Measurements from ENCODE around the gene RBM23.
"Not testable (repeated sequence)": the region's sequence is repeated elsewhere in the genome, so short reads cannot be mapped to it uniquely, and the experiment has no call there.

Gene RBM23

DNA sequence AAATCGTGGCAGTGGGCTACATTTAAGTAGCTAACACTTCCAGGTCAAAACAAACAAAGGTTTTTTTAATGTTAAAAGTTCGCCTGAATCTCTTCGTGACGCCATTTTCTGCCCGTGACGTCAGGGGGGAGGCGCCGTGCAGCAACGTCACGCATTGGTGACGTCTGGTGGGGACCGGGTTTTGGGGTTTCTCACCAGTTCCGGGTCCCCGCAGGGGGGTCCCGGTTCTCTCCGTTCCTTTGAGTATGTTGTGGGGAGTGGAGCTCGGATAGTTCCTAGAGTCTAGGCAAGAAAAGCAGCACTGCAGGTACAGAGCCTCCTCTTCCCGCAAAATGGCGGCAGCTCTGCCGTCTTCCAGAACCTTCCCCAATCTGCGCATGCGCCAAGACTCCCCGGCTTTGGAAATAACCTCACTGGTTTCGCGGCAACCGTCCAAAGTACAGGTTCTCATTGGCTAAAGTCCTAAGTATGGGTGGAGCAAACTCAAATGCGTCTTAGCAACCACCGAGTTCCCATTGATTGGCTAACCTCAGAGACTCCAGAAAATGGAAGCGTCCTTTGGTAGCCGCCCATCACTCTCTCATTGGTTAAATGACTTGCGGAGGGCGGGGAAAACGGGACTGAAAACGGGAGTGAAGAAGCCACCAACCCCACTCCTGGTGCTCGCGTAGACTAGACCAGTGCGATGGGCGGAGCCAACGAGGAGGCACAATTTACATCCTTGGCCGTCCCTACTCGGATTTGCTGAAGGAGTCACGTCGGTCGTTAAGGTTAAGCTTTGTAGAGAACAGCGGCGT, at the start of gene RBM23:
Gene RBM23, minus strand, starts transcription at position 346 of the 797 bp plus-strand sequence.
- peak; percentile 100 for DNase-seq

DNA sequence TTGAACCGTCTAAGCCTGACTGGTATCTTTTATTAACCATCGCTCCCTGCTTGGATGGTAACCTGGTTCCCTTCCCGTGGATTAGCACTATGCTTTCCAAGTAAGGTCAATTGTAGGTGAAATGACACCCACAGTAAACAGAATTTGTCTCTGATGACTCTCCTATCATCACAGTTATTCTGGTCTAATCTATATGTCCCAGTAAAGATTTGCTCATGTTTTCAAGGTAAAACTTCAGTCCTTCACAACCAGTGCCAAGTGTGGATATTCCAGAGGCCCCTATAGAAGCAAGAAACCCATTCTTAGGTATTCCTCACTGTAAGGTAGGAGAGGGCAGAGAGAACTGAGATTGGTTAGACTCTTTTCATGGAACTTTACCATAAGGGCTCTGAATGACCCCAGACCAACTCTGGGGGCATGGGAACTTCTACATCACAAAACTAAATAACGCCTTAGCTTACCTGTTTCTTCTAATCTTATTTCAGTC, 47.9 kb upstream of the RBM23 start:
- no peak for DNase-seq

DNA sequence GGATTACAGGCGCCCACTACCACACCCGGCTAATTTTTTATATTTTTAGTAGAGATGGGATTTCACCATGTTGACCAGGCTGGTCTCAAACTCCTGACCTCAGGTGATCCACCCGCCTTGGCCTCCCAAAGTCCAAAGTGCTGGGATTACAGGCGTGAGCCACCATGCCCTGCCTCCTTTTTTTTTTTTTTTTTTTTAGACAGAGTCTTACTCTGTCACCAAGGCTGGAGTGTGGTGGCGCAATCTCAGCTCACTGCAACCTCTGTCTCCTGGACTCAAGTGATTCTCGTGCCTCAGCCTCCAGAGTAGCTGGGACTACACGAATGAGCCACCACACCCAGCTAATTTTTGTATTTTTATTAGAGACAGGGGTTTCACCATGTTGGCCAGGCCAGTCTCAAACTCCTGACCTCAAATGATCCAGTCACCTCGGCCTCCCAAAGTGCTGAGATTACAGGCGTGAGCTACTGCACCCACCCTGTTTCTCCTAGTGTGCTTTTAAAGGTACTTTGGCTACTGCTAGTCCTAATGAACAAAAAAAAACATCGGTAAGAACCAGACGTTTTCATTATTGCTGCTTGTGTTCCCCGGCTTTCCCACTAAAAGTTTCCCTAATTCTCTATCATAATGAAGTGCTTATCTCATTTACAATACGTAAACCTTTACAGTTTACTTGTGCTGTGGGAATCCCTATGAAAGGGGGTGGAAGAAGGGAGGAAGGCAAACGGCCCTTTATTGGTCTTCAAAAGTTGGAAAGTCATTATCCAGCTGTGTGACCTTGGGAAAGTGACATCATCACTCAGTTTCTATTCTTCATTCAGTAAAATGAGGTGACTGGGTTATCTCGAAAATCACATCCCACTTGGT, 47.2 kb upstream of the RBM23 start:
- not testable (repeated sequence) for DNase-seq

DNA sequence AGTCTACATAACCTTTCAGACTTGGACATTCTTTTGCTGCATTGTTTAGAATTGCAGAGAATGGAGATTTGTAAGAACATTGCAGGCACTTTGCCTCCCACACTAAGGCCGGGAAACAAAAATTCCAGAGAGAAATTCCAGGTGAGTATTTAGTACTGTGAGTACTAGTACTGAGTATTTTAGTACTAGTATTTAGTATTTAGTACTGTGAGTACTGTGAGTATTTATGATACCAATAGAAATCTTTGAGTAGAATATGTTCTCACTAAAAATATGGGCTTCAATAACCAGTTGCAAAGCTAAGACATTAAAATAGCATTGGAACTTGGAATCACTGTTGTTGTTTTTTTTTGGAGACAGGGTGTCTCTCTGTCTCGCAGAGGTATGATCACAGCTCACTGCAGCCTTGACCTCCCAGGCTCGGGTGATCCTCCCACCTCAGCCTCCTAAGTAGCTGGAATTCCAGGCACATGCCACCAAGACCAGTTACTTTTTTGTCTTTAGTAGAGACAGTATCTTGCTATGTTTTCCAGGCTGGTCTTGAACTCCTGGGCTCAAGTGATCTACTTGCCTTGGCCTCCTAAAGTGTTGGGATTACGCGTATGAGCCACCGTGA, 43.2 kb upstream of the RBM23 start:
- DNase-seq, result no peak

DNA sequence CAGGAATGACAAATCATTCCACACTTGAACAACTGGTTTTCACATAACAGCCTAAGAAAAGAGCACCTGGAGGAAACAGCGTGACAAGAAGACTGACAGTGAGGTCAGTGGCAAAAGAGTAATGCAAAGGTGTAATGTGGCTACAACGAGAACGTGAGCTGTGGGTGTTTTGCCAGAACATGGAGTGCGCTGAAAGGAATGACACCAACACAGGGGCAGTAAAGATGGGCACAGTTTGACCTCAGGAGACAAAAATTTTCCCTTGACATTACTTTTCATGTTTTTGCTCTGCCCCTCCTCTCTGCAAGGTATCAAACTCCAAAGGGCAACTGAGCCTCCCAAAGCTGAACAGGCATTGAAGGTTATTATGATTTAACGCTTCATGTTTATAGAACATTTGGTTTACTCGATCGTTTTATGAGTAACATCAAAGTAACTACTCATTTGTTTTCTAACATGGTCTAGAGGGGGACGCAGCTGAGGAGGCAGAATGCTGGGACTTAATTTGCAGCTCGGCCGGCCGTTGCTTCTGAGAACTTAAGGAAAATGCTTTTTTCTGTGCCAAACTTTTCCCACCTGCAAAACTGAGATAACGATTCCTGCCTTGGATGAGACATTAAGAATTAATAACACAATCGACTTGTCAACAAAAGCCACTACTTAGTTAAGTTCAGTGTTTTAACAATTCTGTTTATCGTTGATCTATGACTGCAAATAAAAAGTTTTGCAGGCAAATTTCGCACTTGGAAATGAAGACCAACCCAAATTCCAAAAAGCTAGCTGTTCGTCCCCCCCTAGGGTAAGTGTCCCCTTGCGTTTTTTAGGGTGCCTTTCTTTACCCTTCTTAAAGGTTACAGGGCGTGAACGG, 37.0 kb upstream of the RBM23 start:
- no peak for DNase-seq

DNA sequence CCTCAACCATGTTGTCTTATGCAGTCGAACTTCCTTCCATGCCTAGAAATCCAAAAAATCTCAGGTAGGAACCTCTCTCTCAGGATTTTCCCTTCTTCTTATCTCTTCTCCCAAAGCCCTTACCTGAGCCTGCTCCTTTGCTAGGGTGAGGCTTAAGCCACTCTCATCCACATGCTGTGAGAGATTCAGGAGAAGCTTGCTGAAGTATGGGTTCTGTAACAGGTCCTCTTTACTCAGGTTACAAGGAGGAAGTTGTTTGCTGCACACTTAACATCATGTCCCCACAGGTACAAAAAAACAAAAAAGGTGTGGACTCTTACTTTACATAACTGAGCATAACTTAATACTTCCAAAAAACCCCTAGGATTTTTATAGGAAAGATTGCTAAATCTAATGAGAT, 33.5 kb upstream of the RBM23 start:
- no peak for DNase-seq

DNA sequence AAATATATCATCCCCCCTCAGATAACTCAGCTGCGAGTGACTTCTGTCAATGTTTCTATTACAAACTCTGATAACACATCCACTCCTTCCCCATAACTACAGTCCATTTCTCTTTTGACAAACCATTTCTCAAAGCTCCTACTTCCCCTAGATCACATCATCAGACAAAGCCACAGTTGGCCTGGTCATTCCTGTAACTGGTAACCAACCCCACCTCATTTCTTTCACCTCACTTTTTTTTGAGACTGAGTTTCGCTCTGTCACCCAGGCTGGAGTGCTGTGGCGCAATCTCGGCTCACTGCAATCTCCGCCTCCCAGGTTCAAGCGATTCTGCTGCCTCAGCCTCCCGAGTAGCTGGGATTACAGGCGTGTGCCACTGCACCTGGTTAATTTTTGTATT, 32.8 kb upstream of the RBM23 start:
- DNase-seq, result not testable (repeated sequence)

DNA sequence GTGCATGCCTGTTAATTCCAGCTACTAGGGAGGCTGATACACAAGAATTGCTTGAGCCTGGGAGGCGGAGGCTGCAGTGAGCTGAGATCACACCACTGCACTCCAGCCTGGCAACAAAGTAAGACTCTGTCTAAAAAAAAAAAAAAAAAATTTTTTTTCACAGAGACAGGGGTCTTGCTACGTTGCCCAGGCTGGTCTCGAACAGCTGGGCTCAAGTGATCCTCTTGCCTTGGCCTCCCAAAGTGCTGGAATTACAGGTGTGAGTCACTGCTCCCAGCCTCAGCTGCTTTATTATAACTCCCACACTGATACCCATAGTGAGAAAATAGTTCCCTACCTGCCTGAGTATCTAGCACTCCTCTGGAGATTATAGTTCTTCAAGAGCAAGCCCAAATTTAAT, 26.7 kb upstream of the RBM23 start:
- no peak for DNase-seq

DNA sequence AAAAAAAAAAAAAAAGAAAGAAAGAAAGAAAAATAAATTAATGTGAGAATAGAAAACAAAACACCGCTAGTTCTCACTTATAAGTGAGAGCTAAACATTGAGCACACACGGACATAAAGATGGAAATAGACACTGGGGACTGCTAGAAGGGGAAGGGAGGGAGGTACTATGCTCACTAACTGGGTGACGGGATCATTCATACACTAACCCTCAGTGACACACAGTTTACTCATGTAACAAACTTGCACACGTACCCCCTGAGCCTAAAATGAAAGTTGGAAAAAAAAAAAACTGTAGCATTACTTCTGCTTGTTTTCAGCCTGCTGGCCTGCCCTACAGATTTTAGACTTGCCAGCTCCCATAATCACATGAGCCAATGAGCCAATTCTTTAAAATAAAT, 20.7 kb upstream of the RBM23 start:
- no peak for DNase-seq

DNA sequence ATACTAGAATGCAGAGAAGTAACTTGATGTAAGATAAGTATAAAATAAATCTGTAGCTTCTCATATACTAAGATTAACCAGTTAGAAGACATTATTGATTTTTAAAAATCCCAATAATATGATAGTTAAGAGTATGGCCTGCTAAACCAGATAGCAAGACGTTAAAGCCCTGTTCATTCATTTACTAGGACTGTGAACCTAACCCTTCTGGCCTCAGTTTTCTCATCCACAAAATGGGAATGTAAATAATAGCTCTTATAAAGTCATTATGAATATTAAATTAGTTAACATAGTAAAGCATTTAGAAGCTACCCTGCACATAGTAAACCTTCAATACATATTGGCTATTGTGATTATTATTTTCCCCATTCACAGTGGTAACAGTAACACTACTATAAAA, 16.2 kb upstream of the RBM23 start:
- no peak for DNase-seq

DNA sequence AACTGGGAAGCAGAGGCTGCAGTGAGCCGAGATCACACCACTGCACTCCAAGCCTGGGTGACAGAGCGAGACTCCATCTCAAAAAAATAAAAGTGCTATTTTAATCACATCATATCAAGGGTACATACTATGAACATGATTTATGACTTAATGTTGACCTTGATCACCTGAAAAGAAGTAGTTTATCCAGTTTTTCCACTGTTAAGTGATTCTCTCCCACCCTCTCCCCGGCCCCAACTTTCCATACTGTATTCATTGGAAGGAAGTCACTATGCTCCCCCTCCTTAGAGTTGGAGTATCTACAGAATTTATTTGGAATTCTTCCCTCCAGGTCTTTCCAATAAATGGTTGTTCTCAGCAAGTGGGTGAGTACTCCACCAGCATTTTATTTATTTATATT, 13.2 kb upstream of the RBM23 start:
- no peak for DNase-seq

DNA sequence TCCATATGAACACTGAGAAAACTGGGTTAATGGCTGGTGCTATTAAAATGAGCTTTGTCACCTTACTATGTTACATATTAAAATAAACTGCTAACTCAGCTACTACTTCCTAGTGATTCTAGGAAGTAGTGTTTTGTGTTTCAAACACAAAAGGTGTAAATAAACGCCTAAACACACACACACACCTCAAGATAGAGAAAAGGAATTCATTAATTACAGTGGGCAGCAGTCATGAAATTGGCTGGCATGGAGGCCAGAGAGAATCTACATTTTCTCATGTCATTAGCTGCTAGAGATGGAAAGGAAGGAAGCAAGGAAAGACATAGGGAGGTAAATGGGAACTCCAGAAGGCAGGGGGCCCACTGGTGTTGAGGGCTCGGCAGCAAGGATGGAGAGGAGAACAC, 11.0 kb upstream of the RBM23 start:
- DNase-seq, result no peak

DNA sequence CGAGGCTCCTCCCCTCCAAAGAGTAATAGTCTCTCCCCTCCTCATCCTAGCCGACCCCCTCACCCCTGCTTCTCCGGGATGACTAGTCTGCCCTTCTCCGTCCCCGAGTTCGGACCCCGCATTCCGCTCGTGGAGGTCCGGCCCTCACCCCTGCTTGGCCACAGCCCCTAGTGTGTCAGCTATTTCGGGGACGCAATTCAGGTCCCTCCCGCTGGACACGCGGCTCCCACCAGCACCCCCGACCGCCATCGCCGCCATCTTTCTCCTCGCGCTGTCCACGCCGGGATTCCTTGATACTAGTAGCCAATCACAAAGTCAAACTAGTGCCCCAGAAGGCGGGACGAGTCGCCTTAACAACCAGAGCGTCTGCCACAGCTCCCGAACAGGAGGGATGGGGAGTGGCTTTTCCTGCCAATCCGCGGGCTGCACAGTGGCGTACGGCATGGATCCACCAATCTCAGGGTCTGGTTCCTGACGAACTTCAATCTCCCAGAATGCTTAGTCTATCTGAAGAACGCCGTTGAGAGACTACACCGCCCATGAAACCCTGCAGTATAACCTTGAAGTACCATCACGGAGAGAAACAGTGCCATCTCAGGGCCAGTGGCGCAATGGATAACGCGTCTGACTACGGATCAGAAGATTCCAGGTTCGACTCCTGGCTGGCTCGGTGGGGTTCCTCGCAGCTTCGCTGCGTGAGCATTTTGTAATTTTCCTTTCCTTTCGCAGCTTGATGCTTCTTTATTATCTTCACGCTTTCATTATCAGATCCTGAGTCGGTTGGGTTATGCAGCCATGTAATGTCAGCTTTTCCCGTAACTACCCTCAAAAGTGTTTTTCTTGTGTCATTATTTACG, 10.4 kb upstream of the RBM23 start, which contains the start of gene PRMT5:
Gene PRMT5, minus strand, starts transcription at position 273 of the 857 bp plus-strand sequence. Its CDS starts 15 bp downstream, at position 258.
- peak; percentile 100 for DNase-seq

DNA sequence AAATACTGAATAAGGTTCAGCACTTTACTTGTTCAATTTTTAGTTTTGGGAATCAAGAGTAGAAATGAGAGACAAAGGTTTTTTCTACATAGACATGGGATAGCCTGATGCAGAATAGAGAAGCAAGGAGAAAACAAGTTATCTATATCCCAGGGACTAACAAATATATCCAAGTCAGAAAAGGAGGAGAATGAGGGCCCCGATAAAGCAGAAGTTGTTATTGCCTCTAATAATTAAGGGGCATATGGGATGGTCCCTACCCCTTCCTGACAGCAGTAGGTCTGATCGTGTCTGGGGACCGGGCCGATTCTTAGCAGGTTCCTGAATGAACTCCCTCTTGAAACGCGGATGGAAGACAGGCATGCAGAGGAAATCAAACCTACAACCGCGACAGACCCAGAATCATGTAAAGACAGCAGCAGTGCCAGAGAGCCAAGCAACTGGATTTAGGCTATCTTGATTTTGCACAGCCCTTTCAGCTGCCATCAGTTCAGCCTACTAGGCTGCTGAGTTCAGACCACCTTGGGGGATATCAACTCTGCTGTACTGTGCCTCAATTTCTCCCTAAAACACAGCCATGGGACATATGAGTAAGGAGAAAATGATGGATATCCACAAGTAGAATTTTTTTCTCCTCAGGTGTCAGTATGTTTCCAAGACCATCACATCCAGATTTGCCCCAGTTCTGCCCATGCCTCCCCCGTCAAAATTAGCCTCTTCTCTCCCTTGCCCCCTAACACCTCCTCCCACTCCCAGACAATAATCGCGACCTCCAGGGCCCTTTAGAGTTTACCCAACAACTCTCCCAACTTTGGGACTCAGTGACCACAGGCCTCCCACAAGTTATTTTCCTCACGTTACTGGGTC, 9.5 kb upstream of the RBM23 start:
- no peak for DNase-seq

DNA sequence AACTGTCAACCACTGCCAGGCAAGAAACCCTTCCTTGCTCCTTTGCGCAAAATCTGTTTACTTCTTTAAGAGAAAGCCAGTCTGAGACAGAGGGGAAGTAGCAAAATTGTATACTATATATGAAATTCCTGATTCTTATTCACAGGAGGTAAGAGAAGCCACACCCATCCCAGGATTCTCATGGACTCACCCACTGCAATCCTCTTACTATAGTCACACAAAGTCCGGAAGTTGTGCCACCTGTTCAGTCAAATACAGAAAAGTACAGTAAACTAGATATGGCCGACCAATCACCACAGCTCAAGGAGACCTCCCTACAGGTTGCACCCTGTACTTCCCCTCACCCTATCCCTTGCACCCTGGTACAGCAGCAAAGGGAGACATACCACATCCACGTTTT, 7.4 kb upstream of the RBM23 start:
- DNase-seq, result no peak

DNA sequence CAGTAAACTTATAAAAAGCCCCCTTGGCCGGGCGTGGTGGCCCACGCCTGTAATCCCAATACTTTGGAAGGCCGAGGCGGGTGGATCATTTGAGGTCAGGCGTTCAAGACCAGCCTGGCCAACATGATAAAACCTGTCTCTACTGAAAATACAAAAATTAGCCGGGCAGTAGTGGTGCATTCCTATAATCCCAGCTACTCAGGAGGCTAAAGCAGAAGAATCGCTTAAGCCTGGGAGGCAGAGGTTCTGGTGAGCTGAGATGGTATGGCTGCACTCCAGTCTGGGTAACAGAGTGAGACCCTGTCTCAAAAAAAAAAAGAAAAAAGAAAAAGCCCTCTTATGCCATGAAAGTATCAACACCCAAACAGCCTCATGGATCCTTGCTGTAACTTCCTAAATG, 6.6 kb upstream of the RBM23 start:
- no peak for DNase-seq

DNA sequence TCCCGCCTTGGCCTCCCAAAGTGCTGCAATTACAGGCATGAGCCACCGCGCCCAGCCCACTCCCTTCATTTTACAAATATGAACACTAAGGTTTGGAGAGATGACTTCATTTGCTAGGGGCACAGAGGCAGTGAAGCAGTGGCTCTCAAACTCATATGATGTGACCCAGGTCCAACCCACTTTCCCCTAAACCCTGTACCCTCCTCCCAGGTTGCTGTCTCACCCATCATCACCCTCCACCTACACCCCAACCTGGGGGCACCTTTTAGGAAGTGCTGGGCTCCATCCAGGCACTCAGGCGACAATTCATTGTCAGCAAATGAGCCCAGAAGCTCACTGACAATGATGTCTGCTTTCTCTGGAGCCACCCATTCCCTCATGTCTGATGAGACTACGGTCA, 4.8 kb upstream of the RBM23 start:
- no peak for DNase-seq

DNA sequence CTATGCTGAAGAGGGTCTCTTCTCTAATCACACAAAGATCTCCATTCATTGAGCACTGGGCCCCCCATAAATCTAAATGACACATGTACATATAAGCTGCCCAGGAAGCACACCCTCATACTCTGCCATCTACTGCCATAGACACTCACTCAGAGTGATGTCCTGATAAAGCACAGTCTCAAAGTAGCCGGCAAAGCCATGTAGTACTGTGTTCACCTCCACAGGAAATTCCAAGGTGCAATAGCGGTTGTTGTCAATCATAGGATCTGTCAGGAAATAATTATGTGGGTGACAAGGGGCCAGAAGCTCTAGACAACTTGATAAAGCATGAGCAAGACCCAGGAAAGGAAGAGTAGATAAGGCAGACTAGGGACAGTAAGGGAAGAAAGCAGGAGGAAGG, 3.3 kb upstream of the RBM23 start:
- no peak for DNase-seq

DNA sequence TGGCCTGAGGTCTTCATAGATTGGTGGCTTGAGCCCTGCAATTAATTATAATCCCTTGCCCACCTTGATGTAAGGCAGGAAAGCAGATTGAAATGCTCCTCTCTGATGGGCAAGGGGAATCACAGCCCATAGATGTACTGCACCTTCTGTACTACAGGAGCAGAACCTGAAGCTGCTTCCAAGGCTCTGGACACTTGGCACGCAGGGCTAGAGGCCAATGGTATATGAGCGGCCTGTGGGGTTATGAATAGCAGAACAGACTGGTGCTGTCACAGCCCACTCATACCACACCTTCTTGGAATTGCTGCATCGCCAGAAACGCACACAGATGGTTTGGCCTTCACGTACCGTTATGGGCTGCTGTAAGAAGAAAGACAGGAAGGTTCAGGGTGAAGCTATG, 1.7 kb upstream of the RBM23 start:
- no peak for DNase-seq

DNA sequence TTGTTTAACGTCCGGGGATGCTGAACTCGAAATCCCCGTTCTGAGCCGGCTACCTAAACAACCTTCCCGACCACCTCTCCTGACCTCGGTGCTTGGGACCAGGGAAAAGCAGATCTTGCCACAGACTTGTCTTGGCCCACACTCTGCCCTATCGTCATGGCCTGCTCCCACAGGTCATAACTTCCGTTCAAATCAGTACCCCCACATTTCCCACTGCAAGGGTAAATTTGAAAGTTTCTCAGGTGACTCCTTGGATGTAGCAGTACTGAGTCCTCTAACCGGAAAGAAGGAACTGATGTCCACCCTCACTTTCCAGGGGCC, 612 bp upstream of the RBM23 start:
- DNase-seq, result no peak
